Panc1 (cell line): ENCODE results near the gene PZP. TPM values are rescaled to one million over a fixed set of nuclear protein-coding genes. Genes with fewer than 3 reads are reported as not detected.

Experiments used
- ATAC-seq: fragments of 200-7000 bp; cut with Tn5 transposase; 2 replicates; pipeline ENCODE4 v1.9.1; 2020; ENCODE audit warnings: mild to moderate bottlenecking, moderate library complexity
- BruUV-seq: library from RNA; stranded (reverse); fragments of 400-500 nt; replicated peaks from 2 replicates; lab custom pipeline; 2021; lab: Mats Ljungman, UMichigan
- CTCF ChIA-PET: fragments of 300-600 bp; sonication (Branson Sonifier 250); formaldehyde crosslinking; loops from one replicate; lab custom pipeline; 2022; ENCODE audit warnings: antibody characterized with exemption; lab: Charles Lee
- POLR2A ChIA-PET: fragments of 300-600 bp; sonication (Branson Sonifier 250); formaldehyde crosslinking; loops from one replicate; lab custom pipeline; 2022; ENCODE audit warnings: antibody characterized with exemption; lab: Charles Lee
- DNase-seq: peaks from one replicate; pipeline ENCODE4 v3.0.0-alpha.2; 2010; ENCODE audit warnings: low read depth, low spot score
- H3K27ac ChIP-seq: 2 replicates; pipeline ENCODE4 v1.5.1; 2011; ENCODE audit warnings: mild to moderate bottlenecking, low read length, inconsistent platforms
- H3K27me3 ChIP-seq: fragments of 200-500 bp; sonication (Bioruptor generic); 2 replicates; pipeline ENCODE4 v1.6.0; 2014; ENCODE audit warnings: low read length, inconsistent platforms; ENCODE audit not compliant: control insufficient read depth, insufficient read depth
- H3K36me3 ChIP-seq: fragments of 200-500 bp; sonication (Bioruptor generic); 2 replicates; pipeline ENCODE4 v1.5.1; 2014; ENCODE audit warnings: inconsistent platforms, mild to moderate bottlenecking, low read length, moderate library complexity; ENCODE audit not compliant: control insufficient read depth, insufficient read depth
- H3K4me1 ChIP-seq: 2 replicates; pipeline ENCODE4 v1.5.1; 2011; ENCODE audit warnings: inconsistent platforms, mild to moderate bottlenecking, low read length, moderate library complexity; ENCODE audit not compliant: control insufficient read depth, insufficient read depth
- H3K4me3 ChIP-seq, 2 experiments: 2 replicates each; pipeline ENCODE4 v1.5.1; 2011 to 2012; ENCODE audit warnings: low read depth in 2 of 2, low read length in 2 of 2, mild to moderate bottlenecking in 2 of 2, inconsistent platforms in 1 of 2, moderate library complexity in 1 of 2
- H3K9me3 ChIP-seq: fragments of 200-500 bp; sonication (Bioruptor generic); 2 replicates; pipeline ENCODE4 v1.5.1; 2014; ENCODE audit warnings: low read depth, mild to moderate bottlenecking, inconsistent platforms, low read length, moderate library complexity; ENCODE audit not compliant: control insufficient read depth, insufficient read depth
- POLR2AphosphoS5 ChIP-seq: IDR thresholded peaks from 2 replicates; pipeline ENCODE4 v1.6.1; 2012; ENCODE audit warnings: mild to moderate bottlenecking, low read depth, low read length, moderate library complexity
- SIN3A ChIP-seq: IDR thresholded peaks from 2 replicates; pipeline ENCODE4 v1.6.1; 2012; ENCODE audit warnings: low read depth, mild to moderate bottlenecking, low read length, moderate library complexity, borderline replicate concordance; ENCODE audit not compliant: insufficient read depth
- TCF7L2 ChIP-seq: IDR thresholded peaks from 2 replicates; pipeline ENCODE4 v1.6.1; 2011; ENCODE audit warnings: mild to moderate bottlenecking, low read depth, low read length, inconsistent platforms
- in situ Hi-C: cut with HindIII; loops from 2 replicates; pipeline ENCODE4 v1.10.0; 2016; ENCODE audit warnings: low sequenced_read_pairs, low pct_unique_long_range_greater_than_20kb
- intact Hi-C: fragments of 100-400 bp; cut with micrococcal nuclease; formaldehyde crosslinking; loops from one replicate; pipeline ENCODE4 v1.10.0; 2022; ENCODE audit not compliant: unreplicated experiment
- total RNA-seq: library from RNA; stranded (reverse); gene quantifications from one replicate; pipeline ENCODE4 v1.2.1, GENCODE V29; 2021; ENCODE audit not compliant: unreplicated experiment
- TF ChIP-seq, protein P1 (sequence below): fragments of 450-650 bp; IDR thresholded peaks from 2 replicates; pipeline ENCODE4 v1.5.1; 2017; ENCODE audit warnings: mild to moderate bottlenecking
- TF ChIP-seq, protein P2 (sequence below), 2 experiments: IDR thresholded peaks; 2 replicates each; pipeline ENCODE4 v1.6.1; 2011 to 2012; ENCODE audit warnings: low read depth in 2 of 2, control low read depth in 1 of 2, low read length in 1 of 2, mild to moderate bottlenecking in 1 of 2, moderate library complexity in 1 of 2; ENCODE audit not compliant: insufficient read depth in 1 of 2

Gene PZP
- total RNA-seq, 1 experiment from 2014 or later: not detected

DNA sequence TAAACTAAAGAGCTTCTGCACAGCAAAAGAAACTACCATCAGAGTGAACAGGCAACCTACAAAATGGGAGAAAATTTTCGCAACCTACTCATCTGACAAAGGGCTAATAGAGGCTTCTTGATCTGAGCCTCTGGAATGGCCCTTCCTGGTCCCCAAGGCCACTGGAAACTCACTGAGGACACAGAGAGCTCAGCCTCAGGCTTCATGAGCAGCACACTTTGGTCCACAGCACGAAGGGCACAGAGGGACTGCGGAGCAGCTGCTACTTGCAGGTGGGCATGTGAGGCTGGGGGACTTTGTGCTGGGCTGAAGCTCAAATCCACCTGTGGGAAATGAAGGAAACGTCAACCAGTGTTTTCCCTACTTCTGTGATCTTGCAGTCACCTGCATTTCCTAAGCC is 27.4 kb downstream of the PZP start:
- TF ChIP-seq, protein P1, sequence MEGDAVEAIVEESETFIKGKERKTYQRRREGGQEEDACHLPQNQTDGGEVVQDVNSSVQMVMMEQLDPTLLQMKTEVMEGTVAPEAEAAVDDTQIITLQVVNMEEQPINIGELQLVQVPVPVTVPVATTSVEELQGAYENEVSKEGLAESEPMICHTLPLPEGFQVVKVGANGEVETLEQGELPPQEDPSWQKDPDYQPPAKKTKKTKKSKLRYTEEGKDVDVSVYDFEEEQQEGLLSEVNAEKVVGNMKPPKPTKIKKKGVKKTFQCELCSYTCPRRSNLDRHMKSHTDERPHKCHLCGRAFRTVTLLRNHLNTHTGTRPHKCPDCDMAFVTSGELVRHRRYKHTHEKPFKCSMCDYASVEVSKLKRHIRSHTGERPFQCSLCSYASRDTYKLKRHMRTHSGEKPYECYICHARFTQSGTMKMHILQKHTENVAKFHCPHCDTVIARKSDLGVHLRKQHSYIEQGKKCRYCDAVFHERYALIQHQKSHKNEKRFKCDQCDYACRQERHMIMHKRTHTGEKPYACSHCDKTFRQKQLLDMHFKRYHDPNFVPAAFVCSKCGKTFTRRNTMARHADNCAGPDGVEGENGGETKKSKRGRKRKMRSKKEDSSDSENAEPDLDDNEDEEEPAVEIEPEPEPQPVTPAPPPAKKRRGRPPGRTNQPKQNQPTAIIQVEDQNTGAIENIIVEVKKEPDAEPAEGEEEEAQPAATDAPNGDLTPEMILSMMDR: no peak
- TF ChIP-seq TCF7L2 (no peak), SIN3A (no peak), POLR2AphosphoS5 (no peak)
- TF ChIP-seq, protein P2, sequence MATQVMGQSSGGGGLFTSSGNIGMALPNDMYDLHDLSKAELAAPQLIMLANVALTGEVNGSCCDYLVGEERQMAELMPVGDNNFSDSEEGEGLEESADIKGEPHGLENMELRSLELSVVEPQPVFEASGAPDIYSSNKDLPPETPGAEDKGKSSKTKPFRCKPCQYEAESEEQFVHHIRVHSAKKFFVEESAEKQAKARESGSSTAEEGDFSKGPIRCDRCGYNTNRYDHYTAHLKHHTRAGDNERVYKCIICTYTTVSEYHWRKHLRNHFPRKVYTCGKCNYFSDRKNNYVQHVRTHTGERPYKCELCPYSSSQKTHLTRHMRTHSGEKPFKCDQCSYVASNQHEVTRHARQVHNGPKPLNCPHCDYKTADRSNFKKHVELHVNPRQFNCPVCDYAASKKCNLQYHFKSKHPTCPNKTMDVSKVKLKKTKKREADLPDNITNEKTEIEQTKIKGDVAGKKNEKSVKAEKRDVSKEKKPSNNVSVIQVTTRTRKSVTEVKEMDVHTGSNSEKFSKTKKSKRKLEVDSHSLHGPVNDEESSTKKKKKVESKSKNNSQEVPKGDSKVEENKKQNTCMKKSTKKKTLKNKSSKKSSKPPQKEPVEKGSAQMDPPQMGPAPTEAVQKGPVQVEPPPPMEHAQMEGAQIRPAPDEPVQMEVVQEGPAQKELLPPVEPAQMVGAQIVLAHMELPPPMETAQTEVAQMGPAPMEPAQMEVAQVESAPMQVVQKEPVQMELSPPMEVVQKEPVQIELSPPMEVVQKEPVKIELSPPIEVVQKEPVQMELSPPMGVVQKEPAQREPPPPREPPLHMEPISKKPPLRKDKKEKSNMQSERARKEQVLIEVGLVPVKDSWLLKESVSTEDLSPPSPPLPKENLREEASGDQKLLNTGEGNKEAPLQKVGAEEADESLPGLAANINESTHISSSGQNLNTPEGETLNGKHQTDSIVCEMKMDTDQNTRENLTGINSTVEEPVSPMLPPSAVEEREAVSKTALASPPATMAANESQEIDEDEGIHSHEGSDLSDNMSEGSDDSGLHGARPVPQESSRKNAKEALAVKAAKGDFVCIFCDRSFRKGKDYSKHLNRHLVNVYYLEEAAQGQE (IDR thresholded peaks at IDR 0.05; ENCODE audit: insufficient read depth in 1 of 2, low read depth in 2 of 2, low read length in 1 of 2): no peak
- Histone ChIP-seq H3K27me3 (no peaks in the 10 kb centered on the region; the same call in 1 of the 2 replicates), H3K9me3 (no peaks in the 10 kb centered on the region), H3K27ac (no peak overlapping the region), H3K4me3 (no peak overlapping the region), H3K36me3 (no peaks in the 10 kb centered on the region), H3K4me1 (no peaks in the 10 kb centered on the region)
- CTCF ChIA-PET: no interaction called here
- ATAC-seq (no peak), DNase-seq (no peak)
- POLR2A ChIA-PET: no interaction called here
- intact Hi-C loops (no loop called here), in situ Hi-C loops (no loop called here)
- no TSS peak for BruUV-seq

DNA sequence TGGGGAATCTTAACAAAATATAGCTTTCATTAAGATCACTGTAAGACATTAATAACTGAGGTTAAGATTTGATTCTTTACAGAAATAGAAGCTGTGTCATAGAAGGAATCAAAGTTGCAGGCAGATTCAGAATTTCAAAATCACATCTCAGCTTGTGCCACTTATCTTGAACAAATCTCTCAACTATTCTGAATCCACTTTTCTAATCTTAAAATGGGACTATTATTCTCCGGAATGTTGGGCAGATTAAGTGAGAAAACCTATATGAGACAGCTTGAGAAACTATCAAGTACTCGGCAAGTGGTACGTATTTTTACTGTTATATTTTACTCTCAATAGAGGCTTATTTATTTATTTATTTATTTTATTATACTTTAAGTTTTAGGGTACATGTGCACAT is 28.4 kb downstream of the PZP start:
- ChIA-PET CTCF (interaction anchor here (0.6 kb wide), 1 partner anchor 152 kb away, joined by 4 read pairs; no protein-coding TSS in a partner anchor), POLR2A (no interaction called here)
- no TSS peak for BruUV-seq
- in situ Hi-C loops: no loop called here
- Histone ChIP-seq H3K9me3 (no peaks in the 10 kb centered on the region), H3K36me3 (no peaks in the 10 kb centered on the region), H3K27me3 (no peaks in the 10 kb centered on the region; the same call in 1 of the 2 replicates), H3K27ac (no peak overlapping the region), H3K4me3 (no peak overlapping the region), H3K4me1 (no peaks in the 10 kb centered on the region)
- intact Hi-C loops: no loop called here
- TF ChIP-seq TCF7L2 (no peak), SIN3A (no peak), POLR2AphosphoS5 (no peak)
- TF ChIP-seq, protein P2 (IDR thresholded peaks at IDR 0.05; ENCODE audit: insufficient read depth in 1 of 2, low read depth in 2 of 2, low read length in 1 of 2): no peak
- TF ChIP-seq, protein P1: no peak
- DNase-seq (no peak), ATAC-seq (no peak)
